NT2/D1 (cell line): ENCODE measurements around the gene FH.

Experiments used
- SUZ12 ChIP-seq: IDR thresholded peaks from 2 replicates; pipeline ENCODE4 v1.6.1; 2011; ENCODE audit not compliant: insufficient read length, insufficient read depth; ENCODE audit errors: extremely low read depth
- YY1 ChIP-seq: IDR thresholded peaks from 2 replicates; pipeline ENCODE4 v1.6.1; 2011; ENCODE audit not compliant: insufficient read length, insufficient read depth

DNA sequence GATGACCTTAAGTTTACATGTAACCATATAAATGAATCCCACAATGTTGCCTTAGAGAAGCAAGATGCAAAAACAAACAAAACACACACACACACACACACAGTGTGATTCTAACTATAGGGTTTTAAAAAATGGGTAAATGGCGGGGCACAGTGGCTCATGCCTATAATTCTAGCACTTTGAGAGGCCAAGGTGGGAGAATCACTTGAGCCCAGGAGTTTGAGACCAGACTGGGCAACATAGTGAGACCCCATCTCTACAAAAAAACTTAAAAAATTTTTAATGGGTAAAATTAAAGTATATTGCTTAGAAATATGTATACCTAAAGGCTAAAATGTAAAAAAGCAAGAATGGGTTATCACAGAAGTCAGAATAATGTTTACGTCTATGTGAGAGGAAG lies 28.5 kb upstream of the FH start:
- TF ChIP-seq SUZ12, result no peak
- no peak for TF ChIP-seq YY1
